Vagina (tissue), 2 donors: ENCODE data around the gene DENND1A. TPM values are rescaled to one million over a fixed set of nuclear protein-coding genes. Genes with fewer than 3 reads are reported as not detected.
"Not testable (repeated sequence)": the region's sequence is repeated elsewhere in the genome, so short reads cannot be mapped to it uniquely, and the experiment has no call there.

Experiments
- DNase-seq, 2 donors: peaks; one replicate each; pipeline ENCODE4 v3.0.0-alpha.2; 2017; ENCODE audit errors: extremely low spot score in 2 of 2
- H3K27ac ChIP-seq: fragments of 200-600 bp; sonication (generic); one replicate; pipeline ENCODE4 v1.5.1; 2019
- H3K27me3 ChIP-seq: fragments of 200-600 bp; sonication (generic); one replicate; pipeline ENCODE4 v1.5.1; 2019
- H3K36me3 ChIP-seq, 2 donors: fragments of 200-600 bp; sonication (generic); one replicate each; pipeline ENCODE4 v1.5.1; 2017 to 2019
- H3K4me1 ChIP-seq: fragments of 200-600 bp; sonication (generic); one replicate; pipeline ENCODE4 v1.5.1; 2019
- H3K4me3 ChIP-seq, 2 donors: fragments of 200-600 bp; sonication (generic); 1 replicate in 1 of 2; 2 replicates in 1 of 2; pipeline ENCODE4 v1.5.1; 2016 to 2019
- H3K9me3 ChIP-seq: fragments of 200-600 bp; sonication (generic); one replicate; pipeline ENCODE4 v1.5.1; 2019
- CTCF ChIP-seq, 3 experiments: fragments of 450-650 bp in 2 of 3; fragments of 200-600 bp in 1 of 3; sonication (generic) in 1 of 3; IDR thresholded peaks; one replicate each; pipeline ENCODE4 v1.5.1; 2017 to 2019; ENCODE audit warnings: antibody characterized with exemption in 3 of 3, mild to moderate bottlenecking in 2 of 3, moderate library complexity in 2 of 3
- POLR2A ChIP-seq, 2 donors: fragments of 450-650 bp; IDR thresholded peaks; one replicate each; pipeline ENCODE4 v1.6.1; 2017; ENCODE audit warnings: antibody characterized with exemption in 2 of 2, mild to moderate bottlenecking in 2 of 2, moderate library complexity in 2 of 2
- POLR2AphosphoS5 ChIP-seq, 2 donors: sonication (generic); formaldehyde crosslinking; IDR thresholded peaks; one replicate each; pipeline ENCODE4 v1.9.0; 2017; ENCODE audit warnings: antibody characterized with exemption in 2 of 2, mild to moderate bottlenecking in 2 of 2, low read depth in 1 of 2; ENCODE audit not compliant: insufficient read depth in 1 of 2
- intact Hi-C: fragments of 100-400 bp; cut with DNase I; formaldehyde crosslinking; loops from one replicate; pipeline ENCODE4 v1.15.1; 2023
- microRNA counts, 2 donors: library from miRNA; unstranded; fragments of <30 nt; microRNA quantifications; one replicate each; lab custom pipeline; 2016 to 2017
- microRNA-seq: library from miRNA; unstranded; fragments of <30 nt; microRNA quantifications from one replicate; pipeline ENCODE4, GENCODE V29; 2017; ENCODE audit warnings: borderline number of aligned reads, borderline replicate concordance
- small RNA-seq: library from RNA; depleted of rRNA; stranded (forward); fragments of <200 nt; gene quantifications from one replicate; pipeline ENCODE3, GENCODE V24; 2016
- total RNA-seq: library from RNA; depleted of rRNA; stranded (reverse); fragments of >200 nt; gene quantifications from one replicate; pipeline ENCODE4 v1.2.3, GENCODE V29; 2016

Gene DENND1A
- total RNA-seq, 1 donor from 2014 or later = 20.4 TPM

GRCh38 chr9:123334639-123335038 is 595.3 kb downstream of the DENND1A start:
- intact Hi-C loops = no loop called here
- peaks cover 17% of the 10 kb centered on the region for H3K4me1 ChIP-seq

GRCh38 chr9:123333058-123333669 is 596.8 kb downstream of the DENND1A start:
- H3K27me3 ChIP-seq, H3K4me3 ChIP-seq, DNase-seq, H3K36me3 ChIP-seq, H3K9me3 ChIP-seq, H3K27ac ChIP-seq, intact Hi-C loops: not testable (repeated sequence)
- H3K4me1 ChIP-seq = peaks cover 15% of the 10 kb centered on the region

More at GRCh38 chr9:123334639-123335038, 595.3 kb downstream of the DENND1A start:
- H3K27me3 ChIP-seq = no peaks in the 10 kb centered on the region
- no peaks in the 10 kb centered on the region for H3K36me3 ChIP-seq
- no peaks in the 10 kb centered on the region for H3K9me3 ChIP-seq
- no peak overlapping the region for H3K4me3 ChIP-seq
- TF ChIP-seq POLR2A (IDR thresholded peaks at IDR 0.05) = no peak
- no peak for TF ChIP-seq CTCF (IDR thresholded peaks at IDR 0.05)
- no peak for TF ChIP-seq POLR2AphosphoS5 (IDR thresholded peaks at IDR 0.05; ENCODE audit: insufficient read depth in 1 of 2, low read depth in 1 of 2)
- no peak for DNase-seq
- no peak overlapping the region for H3K27ac ChIP-seq

- intact Hi-C loops = no loop called here
- H3K9me3 ChIP-seq = no peaks in the 10 kb centered on the region
- no peaks in the 10 kb centered on the region for H3K36me3 ChIP-seq
- DNase-seq = no peak
- peaks cover 24% of the 10 kb centered on the region for H3K4me1 ChIP-seq
- no peak overlapping the region for H3K27ac ChIP-seq
- TF ChIP-seq POLR2AphosphoS5 (IDR thresholded peaks at IDR 0.05; ENCODE audit: insufficient read depth in 1 of 2, low read depth in 1 of 2) (no peak), CTCF (IDR thresholded peaks at IDR 0.05) (no peak), POLR2A (IDR thresholded peaks at IDR 0.05) (no peak)
- H3K27me3 ChIP-seq = no peaks in the 10 kb centered on the region
- H3K4me3 ChIP-seq = no peak overlapping the region
Measured at GRCh38 chr9:123331346-123332060, 598.4 kb downstream of the DENND1A start.

MicroRNAs within 50 kb of the gene (microRNA counts, 767-probe panel; counts per million panel counts)
- microRNA hsa-miR-601 (lab: Ali Mortazavi, UCI) = 899 to 2,016 counts per million in 2 donors

Small RNA genes within 50 kb of the gene (microRNA-seq; reads per million reads assigned to microRNA genes)
- gene MIR601 (not detected), gene MIR7150 (not detected)

Small RNA genes within 50 kb of the gene (small RNA-seq; reads per million reads assigned to genes)
- gene MIR601 = not detected
- gene MIR7150 = not detected

Other genes with a start within 250 kb of the DENND1A start
- not detected for gene LHX2, start 81.6 kb upstream of the DENND1A start, total RNA-seq